ENCODE data around the gene PDE4D. TPM values are rescaled to one million over a fixed set of nuclear protein-coding genes. Genes with fewer than 3 reads are reported as not detected.

PDE4D gene
- total RNA-seq, 2 experiments from 2014 or later = 68.5 to 69.8 TPM

GRCh38 chr5:59126708-59127573 lies 766.6 kb downstream of the PDE4D start:
- Mint-ChIP-seq H3K36me3 (ENCODE audit: low read depth) (no peaks in the 10 kb centered on the region), H3K27me3 (no peaks in the 10 kb centered on the region), H3K9me3 (ENCODE audit: low read depth) (no peaks in the 10 kb centered on the region), H3K4me1 (peaks cover 23% of the 10 kb centered on the region), H3K27ac (no peak overlapping the region), H3K4me3 (no peak overlapping the region)
- peak; percentile 7 for ATAC-seq
- DNase-seq = no peak
- intact Hi-C loops (cut with DNase I, micrococcal nuclease) = loop anchor here (1.0 to 5.0 kb wide), 8 partner anchors 28 to 1950 kb away; no protein-coding TSS in a partner anchor
- ChIA-PET POLR2A (interaction anchor here (0.6 to 2.2 kb wide), 5 partner anchors 28 to 193 kb away, joined by 3 to 10 read pairs (median 4); no protein-coding TSS in a partner anchor), CTCF (interaction anchor here (0.7 to 5.4 kb wide), 11 partner anchors 11 to 240 kb away, joined by 3 to 55 read pairs (median 5); no protein-coding TSS in a partner anchor)

- no peak for DNase-seq
Observed at GRCh38 chr5:59126016-59126707, 767.4 kb downstream of the PDE4D start.

GRCh38 chr5:59125011-59125961 lies 768.2 kb downstream of the PDE4D start:
- peak; percentile 52 for DNase-seq
- intact Hi-C loops (cut with DNase I, micrococcal nuclease) = loop anchor here (1.0 to 5.0 kb wide), 4 partner anchors 36 to 1948 kb away; no protein-coding TSS in a partner anchor
- ATAC-seq = peak; percentile 35
- H3K4me3 Mint-ChIP-seq = no peak overlapping the region
- ChIA-PET POLR2A (interaction anchor here (0.6 to 1.4 kb wide), 6 partner anchors 22 to 381 kb away, joined by 3 to 5 read pairs (median 4); no protein-coding TSS in a partner anchor), CTCF (interaction anchor here (1.2 to 3.0 kb wide), 12 partner anchors 11 to 239 kb away, joined by 3 to 29 read pairs (median 6); no protein-coding TSS in a partner anchor)
- H3K4me1 Mint-ChIP-seq = peaks cover 16% of the 10 kb centered on the region
- H3K27me3 Mint-ChIP-seq = no peaks in the 10 kb centered on the region
- H3K9me3 Mint-ChIP-seq (ENCODE audit: low read depth) = no peaks in the 10 kb centered on the region
- H3K27ac Mint-ChIP-seq = no peak overlapping the region
- no peaks in the 10 kb centered on the region for H3K36me3 Mint-ChIP-seq (ENCODE audit: low read depth)

More at GRCh38 chr5:59126016-59126707, 767.4 kb downstream of the PDE4D start:
- no peaks in the 10 kb centered on the region for H3K36me3 Mint-ChIP-seq (ENCODE audit: low read depth)
- intact Hi-C loops (cut with DNase I, micrococcal nuclease) = loop anchor here (2.0 to 5.0 kb wide), 5 partner anchors 46 to 1949 kb away; no protein-coding TSS in a partner anchor
- H3K27ac Mint-ChIP-seq = no peak overlapping the region
- ATAC-seq = no peak
- H3K4me1 Mint-ChIP-seq = peaks cover 17% of the 10 kb centered on the region
- no peak overlapping the region for H3K4me3 Mint-ChIP-seq
- no peaks in the 10 kb centered on the region for H3K9me3 Mint-ChIP-seq (ENCODE audit: low read depth)
- CTCF ChIA-PET = interaction anchor here (0.7 to 5.4 kb wide), 7 partner anchors 24 to 240 kb away, joined by 3 to 55 read pairs (median 4); no protein-coding TSS in a partner anchor
- POLR2A ChIA-PET = interaction anchor here (0.6 kb wide), 1 partner anchor 508 kb away, joined by 3 read pairs; no protein-coding TSS in a partner anchor
- no peaks in the 10 kb centered on the region for H3K27me3 Mint-ChIP-seq

- Mint-ChIP-seq H3K9me3 (ENCODE audit: low read depth) (no peaks in the 10 kb centered on the region), H3K27me3 (no peaks in the 10 kb centered on the region), H3K4me3 (no peak overlapping the region), H3K36me3 (ENCODE audit: low read depth) (no peaks in the 10 kb centered on the region), H3K27ac (no peak overlapping the region), H3K4me1 (peaks cover 10% of the 10 kb centered on the region)
- POLR2A ChIA-PET = interaction anchor here (0.6 to 1.4 kb wide), 6 partner anchors 20 to 232 kb away, joined by 3 to 6 read pairs (median 5); no protein-coding TSS in a partner anchor
- CTCF ChIA-PET = interaction anchor here (0.6 to 3.0 kb wide), 19 partner anchors 10 to 656 kb away, joined by 3 to 29 read pairs (median 6); no protein-coding TSS in a partner anchor
- intact Hi-C loops (cut with DNase I, micrococcal nuclease) = no loop called here
- DNase-seq (peak; percentile 29), ATAC-seq (peak; percentile 56)
Observed at GRCh38 chr5:59123595-59124561, 769.6 kb downstream of the PDE4D start.

- peaks cover 10% of the 10 kb centered on the region for H3K4me1 Mint-ChIP-seq
- H3K4me3 Mint-ChIP-seq = no peak overlapping the region
- H3K36me3 Mint-ChIP-seq (ENCODE audit: low read depth) = no peaks in the 10 kb centered on the region
- ChIA-PET CTCF (interaction anchor here (0.9 to 1.7 kb wide), 4 partner anchors 9 to 85 kb away, joined by 3 to 5 read pairs (median 4); no protein-coding TSS in a partner anchor), POLR2A (interaction anchor here (0.6 kb wide), 1 partner anchor 44 kb away, joined by 4 read pairs; no protein-coding TSS in a partner anchor)
- ATAC-seq (no peak), DNase-seq (no peak)
- intact Hi-C loops (cut with DNase I, micrococcal nuclease) = no loop called here
- no peaks in the 10 kb centered on the region for H3K9me3 Mint-ChIP-seq (ENCODE audit: low read depth)
- H3K27me3 Mint-ChIP-seq = no peaks in the 10 kb centered on the region
- no peak overlapping the region for H3K27ac Mint-ChIP-seq
Observed at GRCh38 chr5:59119480-59119879, 774.0 kb downstream of the PDE4D start.

- DNase-seq (no peak), ATAC-seq (no peak)
- Mint-ChIP-seq H3K27ac (no peak overlapping the region), H3K4me1 (peaks cover 11% of the 10 kb centered on the region), H3K4me3 (no peak overlapping the region), H3K9me3 (ENCODE audit: low read depth) (no peaks in the 10 kb centered on the region), H3K36me3 (ENCODE audit: low read depth) (no peaks in the 10 kb centered on the region), H3K27me3 (no peaks in the 10 kb centered on the region)
- ChIA-PET CTCF (interaction anchor here (0.6 kb wide), 1 partner anchor 226 kb away, joined by 3 read pairs; no protein-coding TSS in a partner anchor), POLR2A (no interaction called here)
- intact Hi-C loops (cut with DNase I, micrococcal nuclease) = no loop called here
Observed at GRCh38 chr5:59117320-59117719, 776.2 kb downstream of the PDE4D start.

GRCh38 chr5:59116231-59116865 lies 777.2 kb downstream of the PDE4D start:
- no peaks in the 10 kb centered on the region for H3K36me3 Mint-ChIP-seq (ENCODE audit: low read depth)
- H3K27ac Mint-ChIP-seq = no peak overlapping the region
- ATAC-seq (no peak), DNase-seq (no peak)
- ChIA-PET CTCF (interaction anchor here (0.6 to 1.1 kb wide), 2 partner anchors 75 to 225 kb away, joined by 3 read pairs; no protein-coding TSS in a partner anchor), POLR2A (no interaction called here)
- peaks cover 10% of the 10 kb centered on the region for H3K4me1 Mint-ChIP-seq
- H3K27me3 Mint-ChIP-seq = no peaks in the 10 kb centered on the region
- H3K4me3 Mint-ChIP-seq = no peak overlapping the region
- intact Hi-C loops (cut with DNase I, micrococcal nuclease) = no loop called here
- H3K9me3 Mint-ChIP-seq (ENCODE audit: low read depth) = peaks cover 1% of the 10 kb centered on the region

- H3K4me1 Mint-ChIP-seq = peaks cover 4% of the 10 kb centered on the region
- ChIA-PET CTCF (interaction anchor here (1.4 to 2.8 kb wide), 2 partner anchors 9 to 11 kb away, joined by 5 to 11 read pairs; no protein-coding TSS in a partner anchor), POLR2A (no interaction called here)
- no peak for ATAC-seq
- intact Hi-C loops (cut with DNase I, micrococcal nuclease) = no loop called here
- no peaks in the 10 kb centered on the region for H3K36me3 Mint-ChIP-seq (ENCODE audit: low read depth)
- H3K9me3 Mint-ChIP-seq (ENCODE audit: low read depth) = peaks cover 1% of the 10 kb centered on the region
- H3K27me3 Mint-ChIP-seq = no peaks in the 10 kb centered on the region
- DNase-seq = no peak
- no peak overlapping the region for H3K27ac Mint-ChIP-seq
- H3K4me3 Mint-ChIP-seq = no peak overlapping the region
Observed at GRCh38 chr5:59115345-59115744, 778.2 kb downstream of the PDE4D start.

- CTCF ChIA-PET = interaction anchor here (0.9 to 1.7 kb wide), 2 partner anchors 14 to 65 kb away, joined by 3 to 9 read pairs; no protein-coding TSS in a partner anchor
- no peak for ATAC-seq
- peaks cover 1% of the 10 kb centered on the region for H3K9me3 Mint-ChIP-seq (ENCODE audit: low read depth)
Observed at GRCh38 chr5:59109383-59109782, 784.1 kb downstream of the PDE4D start.

More at GRCh38 chr5:59109383-59109782, 784.1 kb downstream of the PDE4D start:
- Mint-ChIP-seq H3K27ac (no peak overlapping the region), H3K36me3 (ENCODE audit: low read depth) (no peaks in the 10 kb centered on the region), H3K27me3 (no peaks in the 10 kb centered on the region), H3K4me3 (no peak overlapping the region), H3K4me1 (peaks cover 13% of the 10 kb centered on the region)
- DNase-seq = no peak
- POLR2A ChIA-PET = no interaction called here
- intact Hi-C loops (cut with DNase I, micrococcal nuclease) = no loop called here

All from activated CD4-positive, alpha-beta T cell treated with anti-CD3 and anti-CD28 coated beads for 36 hours (primary cell).